Skeletal muscle satellite cell (primary cell): ENCODE data around the gene ATXN10.
"Not testable (repeated sequence)": the region's sequence is repeated elsewhere in the genome, so short reads cannot be mapped to it uniquely, and the experiment has no call there.

Source experiments
- H3K27me3 ChIP-seq: 2 replicates; pipeline ENCODE4 v1.7.0; 2013; ENCODE audit warnings: low read length; ENCODE audit not compliant: control insufficient read depth, insufficient read depth
- H3K36me3 ChIP-seq: 2 replicates; pipeline ENCODE4 v1.7.0; 2013; ENCODE audit warnings: mild to moderate bottlenecking, control low read depth, low read length; ENCODE audit not compliant: insufficient read depth
- H3K4me1 ChIP-seq: 2 replicates; pipeline ENCODE4 v1.7.0; 2013; ENCODE audit warnings: low read length; ENCODE audit not compliant: control insufficient read depth, insufficient read depth
- H3K4me2 ChIP-seq: 2 replicates; pipeline ENCODE4 v1.7.0; 2013; ENCODE audit warnings: mild to moderate bottlenecking, low read length
- H3K4me3 ChIP-seq: 2 replicates; pipeline ENCODE4 v1.7.0; 2013; ENCODE audit warnings: low read length
- H3K9ac ChIP-seq: 2 replicates; pipeline ENCODE4 v1.7.0; 2013; ENCODE audit warnings: mild to moderate bottlenecking, low read depth, low read length, moderate library complexity
- H3K9me3 ChIP-seq: replicated peaks from 2 replicates; pipeline ENCODE4 v1.7.0; 2013; ENCODE audit warnings: mild to moderate bottlenecking, control low read depth, low read length

Gene ATXN10

DNA sequence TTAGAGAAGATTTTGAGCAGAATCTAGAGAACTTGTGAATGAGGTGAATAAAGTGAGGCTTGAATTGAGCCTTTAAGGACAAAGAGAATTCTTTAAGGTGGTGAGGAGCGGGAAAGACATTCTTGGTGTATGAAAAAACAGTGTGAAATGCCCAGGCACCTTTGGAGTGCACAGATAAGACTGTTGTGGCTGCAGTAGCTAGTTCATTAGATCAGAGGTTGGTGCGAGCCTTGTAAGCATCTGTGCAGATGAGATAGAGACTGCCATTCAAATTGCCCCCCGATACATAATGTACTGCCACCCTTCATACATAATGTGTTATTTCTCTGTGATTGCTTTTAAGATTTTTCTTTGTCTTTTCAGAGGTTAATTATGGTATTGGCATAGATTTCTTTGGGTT is 31.3 kb downstream of the ATXN10 start:
- H3K36me3 ChIP-seq = peaks cover 44% of the 10 kb centered on the region
- H3K9me3 ChIP-seq = no peaks in the 10 kb centered on the region
- H3K9ac ChIP-seq = no peak overlapping the region
- no peaks in the 10 kb centered on the region for H3K4me1 ChIP-seq
- H3K4me3 ChIP-seq = no peak overlapping the region
- no peak overlapping the region for H3K4me2 ChIP-seq
- H3K27me3 ChIP-seq = no peaks in the 10 kb centered on the region

- H3K27me3 ChIP-seq = no peaks in the 10 kb centered on the region
- H3K9me3 ChIP-seq = no peaks in the 10 kb centered on the region
- H3K4me1 ChIP-seq = peaks cover 7% of the 10 kb centered on the region
- no peak overlapping the region for H3K4me2 ChIP-seq
- H3K9ac ChIP-seq = no peak overlapping the region
- H3K4me3 ChIP-seq = no peak overlapping the region
- H3K36me3 ChIP-seq = peaks cover 39% of the 10 kb centered on the region
Measured at GRCh38 chr22:45703758-45704157, 32.1 kb downstream of the ATXN10 start.

- H3K9ac ChIP-seq = no peak overlapping the region
- H3K4me3 ChIP-seq = no peak overlapping the region
- no peaks in the 10 kb centered on the region for H3K9me3 ChIP-seq
- no peaks in the 10 kb centered on the region for H3K27me3 ChIP-seq
- H3K4me1 ChIP-seq = peaks cover 16% of the 10 kb centered on the region
- peaks cover 39% of the 10 kb centered on the region for H3K36me3 ChIP-seq
- H3K4me2 ChIP-seq = no peak overlapping the region
Measured at GRCh38 chr22:45704648-45705047, 33.0 kb downstream of the ATXN10 start.

- peaks cover 26% of the 10 kb centered on the region for H3K36me3 ChIP-seq
- H3K4me2 ChIP-seq = no peak overlapping the region
- H3K4me1 ChIP-seq = peaks cover 32% of the 10 kb centered on the region
- H3K27me3 ChIP-seq = no peaks in the 10 kb centered on the region
- H3K9ac ChIP-seq = no peak overlapping the region
- H3K9me3 ChIP-seq = no peaks in the 10 kb centered on the region
- H3K4me3 ChIP-seq = no peak overlapping the region
Measured at GRCh38 chr22:45707605-45708004, 36.0 kb downstream of the ATXN10 start.

GRCh38 chr22:45708145-45708544 is 36.5 kb downstream of the ATXN10 start:
- H3K4me2 ChIP-seq = no peak overlapping the region
- H3K9ac ChIP-seq = no peak overlapping the region
- no peaks in the 10 kb centered on the region for H3K27me3 ChIP-seq
- no peak overlapping the region for H3K4me3 ChIP-seq
- H3K9me3 ChIP-seq = no peaks in the 10 kb centered on the region
- peaks cover 32% of the 10 kb centered on the region for H3K4me1 ChIP-seq
- peaks cover 21% of the 10 kb centered on the region for H3K36me3 ChIP-seq

DNA sequence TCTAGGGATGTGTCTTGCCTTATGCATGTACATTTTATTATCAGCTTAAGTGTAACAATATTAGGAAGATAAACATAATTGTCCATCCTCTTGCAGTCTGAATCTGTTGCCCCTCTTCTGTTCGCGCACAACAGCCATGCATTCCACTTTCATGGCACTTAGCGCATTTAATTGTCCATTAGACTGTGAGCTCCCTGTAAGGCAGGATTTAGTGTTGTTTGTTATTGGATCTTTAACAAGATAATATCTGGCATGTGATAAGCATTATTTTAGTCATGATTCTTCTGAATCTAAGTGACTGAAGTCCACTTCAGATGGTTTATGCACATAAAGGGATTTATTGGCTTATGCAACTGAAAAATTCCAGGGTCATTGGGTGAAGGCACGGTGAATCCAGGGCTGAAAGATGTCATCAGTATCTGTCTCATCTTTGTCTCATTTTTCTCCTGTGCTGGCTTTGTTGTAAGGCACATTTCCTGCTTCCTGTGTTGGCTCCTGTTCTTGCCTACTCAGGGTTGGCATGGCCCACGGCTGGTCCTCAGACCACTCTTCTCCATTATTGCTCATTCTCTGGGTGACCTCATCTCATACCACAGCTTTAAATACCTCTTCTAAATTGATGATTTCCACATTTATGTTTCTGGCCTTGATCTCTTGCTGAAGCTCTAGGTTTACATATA is 37.6 kb downstream of the ATXN10 start:
- Histone ChIP-seq H3K9me3 (no peaks in the 10 kb centered on the region), H3K9ac (peak overlapping the region; percentile 2), H3K4me3 (peak overlapping the region; percentile 11), H3K4me2 (peak overlapping the region; percentile 57), H3K36me3 (peaks cover 10% of the 10 kb centered on the region), H3K4me1 (peaks cover 32% of the 10 kb centered on the region), H3K27me3 (no peaks in the 10 kb centered on the region)

GRCh38 chr22:45709866-45710265 is 38.2 kb downstream of the ATXN10 start:
- Histone ChIP-seq H3K27me3 (no peaks in the 10 kb centered on the region), H3K4me3 (no peak overlapping the region), H3K36me3 (peaks cover 12% of the 10 kb centered on the region), H3K9ac (no peak overlapping the region), H3K4me2 (peak overlapping the region; percentile 57), H3K9me3 (no peaks in the 10 kb centered on the region), H3K4me1 (peaks cover 32% of the 10 kb centered on the region)

- Histone ChIP-seq H3K4me2 (peak overlapping the region; percentile 57), H3K4me3 (no peak overlapping the region), H3K27me3 (no peaks in the 10 kb centered on the region), H3K9me3 (no peaks in the 10 kb centered on the region), H3K4me1 (peaks cover 32% of the 10 kb centered on the region), H3K36me3 (peaks cover 18% of the 10 kb centered on the region), H3K9ac (no peak overlapping the region)
Measured at GRCh38 chr22:45710469-45710868, 38.8 kb downstream of the ATXN10 start.

DNA sequence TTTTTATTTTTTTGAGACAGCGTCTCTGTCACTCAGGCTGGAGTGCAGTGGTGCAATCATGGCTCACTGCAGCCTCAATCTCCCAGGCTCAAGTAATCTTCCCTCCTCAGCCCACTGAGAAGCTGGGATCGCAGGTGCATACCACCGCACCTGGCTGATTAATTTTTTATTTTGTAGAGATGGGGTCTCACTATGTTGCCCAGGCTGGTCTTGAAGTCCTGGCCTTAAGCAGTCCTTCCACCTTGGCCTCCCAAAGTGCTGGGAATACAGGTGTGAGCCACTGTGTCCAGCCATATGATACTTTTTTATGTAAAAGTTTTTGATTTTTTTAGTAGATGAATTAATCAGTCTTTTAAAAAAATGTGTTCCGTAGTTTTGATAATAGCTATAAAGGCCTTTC is 42.8 kb downstream of the ATXN10 start:
- not testable (repeated sequence) for H3K9ac ChIP-seq, H3K4me2 ChIP-seq, H3K4me3 ChIP-seq, H3K9me3 ChIP-seq, H3K27me3 ChIP-seq
- Histone ChIP-seq H3K36me3 (peaks cover 30% of the 10 kb centered on the region), H3K4me1 (peaks cover 35% of the 10 kb centered on the region)

GRCh38 chr22:45717789-45718188 is 46.2 kb downstream of the ATXN10 start:
- no peak overlapping the region for H3K4me3 ChIP-seq
- no peaks in the 10 kb centered on the region for H3K9me3 ChIP-seq
- H3K27me3 ChIP-seq = no peaks in the 10 kb centered on the region
- peak overlapping the region; percentile 48 for H3K9ac ChIP-seq
- peaks cover 57% of the 10 kb centered on the region for H3K36me3 ChIP-seq
- H3K4me2 ChIP-seq = peak overlapping the region; percentile 15
- H3K4me1 ChIP-seq = peaks cover 17% of the 10 kb centered on the region

GRCh38 chr22:45718391-45718790 is 46.8 kb downstream of the ATXN10 start:
- Histone ChIP-seq H3K4me1 (peaks cover 17% of the 10 kb centered on the region), H3K36me3 (peaks cover 61% of the 10 kb centered on the region), H3K27me3 (no peaks in the 10 kb centered on the region), H3K4me2 (no peak overlapping the region), H3K9ac (peak overlapping the region; percentile 48), H3K4me3 (no peak overlapping the region), H3K9me3 (no peaks in the 10 kb centered on the region)

DNA sequence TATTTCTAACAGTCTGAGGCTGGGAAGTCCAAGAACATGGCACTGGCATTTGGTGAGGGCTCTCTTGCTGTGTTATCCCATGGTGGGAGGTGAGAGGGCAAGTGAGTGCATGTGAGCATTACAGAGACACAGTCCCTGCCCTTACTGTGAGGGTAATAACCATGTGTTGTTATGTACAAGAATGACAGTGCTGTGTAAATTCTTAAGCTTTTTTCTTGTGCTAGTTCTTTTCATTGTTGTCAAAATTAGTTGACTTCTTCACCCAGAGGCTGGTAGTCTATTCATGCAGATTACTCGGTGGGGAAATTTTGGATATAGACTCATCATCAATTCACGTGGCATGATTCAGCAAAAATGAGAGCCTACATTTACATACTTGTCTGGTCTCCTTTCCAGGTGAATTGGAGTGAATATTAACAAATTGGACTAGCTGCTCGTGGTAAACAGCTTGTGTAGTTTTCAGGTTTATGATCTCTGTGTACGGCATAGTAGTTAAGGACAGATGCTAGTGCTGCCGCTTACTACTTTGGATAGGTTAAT is 49.3 kb downstream of the ATXN10 start:
- H3K9ac ChIP-seq = no peak overlapping the region
- no peak overlapping the region for H3K4me2 ChIP-seq
- H3K36me3 ChIP-seq = peaks cover 51% of the 10 kb centered on the region
- H3K4me3 ChIP-seq = no peak overlapping the region
- no peaks in the 10 kb centered on the region for H3K9me3 ChIP-seq
- no peaks in the 10 kb centered on the region for H3K27me3 ChIP-seq
- H3K4me1 ChIP-seq = peaks cover 23% of the 10 kb centered on the region
